VCaP (cell line): Measurements from ENCODE around the gene TMEM107.

Source experiments
- H3K27ac ChIP-seq: fragments of 450-650 bp; 2 replicates; pipeline ENCODE4 v1.5.1; 2017
- TF ChIP-seq, protein P1 (sequence below): fragments of 450-650 bp; conservative IDR thresholded peaks from 2 replicates; pipeline ENCODE4 v1.5.1; 2017; ENCODE audit warnings: mild to moderate bottlenecking, moderate library complexity

TMEM107 gene

GRCh38 chr17:8145811-8146210, 30.4 kb downstream of the TMEM107 start:
- TF ChIP-seq, protein P1, sequence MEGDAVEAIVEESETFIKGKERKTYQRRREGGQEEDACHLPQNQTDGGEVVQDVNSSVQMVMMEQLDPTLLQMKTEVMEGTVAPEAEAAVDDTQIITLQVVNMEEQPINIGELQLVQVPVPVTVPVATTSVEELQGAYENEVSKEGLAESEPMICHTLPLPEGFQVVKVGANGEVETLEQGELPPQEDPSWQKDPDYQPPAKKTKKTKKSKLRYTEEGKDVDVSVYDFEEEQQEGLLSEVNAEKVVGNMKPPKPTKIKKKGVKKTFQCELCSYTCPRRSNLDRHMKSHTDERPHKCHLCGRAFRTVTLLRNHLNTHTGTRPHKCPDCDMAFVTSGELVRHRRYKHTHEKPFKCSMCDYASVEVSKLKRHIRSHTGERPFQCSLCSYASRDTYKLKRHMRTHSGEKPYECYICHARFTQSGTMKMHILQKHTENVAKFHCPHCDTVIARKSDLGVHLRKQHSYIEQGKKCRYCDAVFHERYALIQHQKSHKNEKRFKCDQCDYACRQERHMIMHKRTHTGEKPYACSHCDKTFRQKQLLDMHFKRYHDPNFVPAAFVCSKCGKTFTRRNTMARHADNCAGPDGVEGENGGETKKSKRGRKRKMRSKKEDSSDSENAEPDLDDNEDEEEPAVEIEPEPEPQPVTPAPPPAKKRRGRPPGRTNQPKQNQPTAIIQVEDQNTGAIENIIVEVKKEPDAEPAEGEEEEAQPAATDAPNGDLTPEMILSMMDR = no peak
- no peak overlapping the region for H3K27ac ChIP-seq

GRCh38 chr17:8144401-8145231, 31.6 kb downstream of the TMEM107 start:
- TF ChIP-seq, protein P1 = no peak

DNA sequence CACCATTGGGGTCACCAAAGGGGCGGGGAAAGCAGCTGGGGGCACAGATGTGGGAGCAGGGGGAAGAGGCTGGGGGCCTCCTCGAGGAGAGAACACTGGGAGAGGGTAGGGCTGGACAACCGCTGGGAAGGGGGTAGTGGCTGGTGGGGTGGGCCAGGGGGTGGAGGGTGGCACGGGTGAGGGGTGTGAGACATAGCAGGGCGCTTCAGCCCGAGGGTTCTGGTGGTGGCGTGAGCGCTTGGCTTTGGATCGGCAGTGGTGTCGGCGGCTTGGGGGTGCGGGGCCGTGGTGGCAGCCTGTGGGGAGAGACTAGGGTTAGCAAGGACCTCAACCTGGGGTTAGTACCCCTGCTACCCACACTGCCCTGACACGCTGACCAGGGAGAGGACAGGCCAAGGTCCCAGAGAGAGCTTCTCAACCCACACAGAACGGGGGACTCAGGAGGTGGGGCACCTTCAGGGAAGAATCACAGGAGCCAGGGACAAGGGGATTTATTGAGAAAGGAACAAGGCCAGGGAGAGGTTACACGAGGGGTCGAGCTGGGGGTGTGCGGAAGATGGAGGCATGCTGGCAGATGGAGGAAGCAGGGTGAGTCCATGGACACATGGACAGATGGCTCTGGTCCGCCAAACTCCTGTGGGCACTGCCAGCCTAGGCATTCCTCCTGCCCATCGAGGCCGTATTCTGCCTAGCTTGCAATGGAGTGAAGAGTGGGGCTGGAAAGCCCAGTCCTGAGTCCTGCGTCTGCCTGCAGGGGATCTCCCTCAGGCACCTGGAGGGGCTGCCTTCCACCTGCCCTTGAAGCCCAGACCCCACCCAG, 32.4 kb downstream of the TMEM107 start:
- no peak overlapping the region for H3K27ac ChIP-seq

More at GRCh38 chr17:8144401-8145231, 31.6 kb downstream of the TMEM107 start:
- no peak overlapping the region for H3K27ac ChIP-seq

DNA sequence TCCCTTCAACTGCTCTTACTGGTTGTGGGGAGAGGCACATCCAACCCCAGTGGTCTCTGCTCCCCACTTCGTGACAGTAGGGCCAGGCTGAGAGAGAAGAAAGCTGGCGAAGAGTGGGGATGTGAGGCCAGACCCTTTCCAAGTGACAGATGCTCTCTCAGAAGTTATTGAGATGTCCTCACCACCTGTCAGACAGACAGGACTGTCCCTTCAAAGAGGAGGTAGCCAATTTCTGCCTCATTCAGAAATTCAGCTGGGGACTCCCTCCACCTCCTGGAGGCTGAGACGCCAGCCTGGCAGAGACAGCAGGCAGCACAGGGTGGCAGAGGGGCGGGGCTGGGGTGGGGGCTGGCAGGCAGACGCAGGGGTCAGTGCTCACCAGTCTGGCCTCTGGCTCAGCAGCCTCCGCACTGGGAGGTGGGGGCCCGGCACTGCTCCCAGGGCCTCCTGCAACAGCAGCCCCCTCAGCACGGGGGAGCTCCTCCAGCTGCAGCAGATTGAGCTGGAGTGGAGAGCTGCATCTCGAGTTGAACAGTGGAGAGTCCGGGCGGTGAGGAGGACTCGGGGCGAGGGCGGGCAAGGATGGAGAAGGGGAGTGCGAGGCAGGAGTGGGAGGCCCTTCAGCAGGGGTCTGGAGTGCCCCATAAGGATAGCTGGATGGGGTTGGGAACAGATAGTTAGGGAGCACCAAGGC, 33.1 kb downstream of the TMEM107 start:
- H3K27ac ChIP-seq = no peak overlapping the region
- TF ChIP-seq, protein P1 = no peak

More for the DNA sequence above, 32.4 kb downstream of the TMEM107 start:
- TF ChIP-seq, protein P1 = no peak

- TF ChIP-seq, protein P1 = no peak
Measured at GRCh38 chr17:8142158-8142886, 33.9 kb downstream of the TMEM107 start.

GRCh38 chr17:8141741-8142140, 34.4 kb downstream of the TMEM107 start:
- no peak overlapping the region for H3K27ac ChIP-seq
- TF ChIP-seq, protein P1 = no peak

More at GRCh38 chr17:8142158-8142886, 33.9 kb downstream of the TMEM107 start:
- no peak overlapping the region for H3K27ac ChIP-seq
